LHCN-M2 (cell line): Measurements from ENCODE around the gene PDXDC1. TPM values are rescaled to one million over a fixed set of nuclear protein-coding genes. Genes with fewer than 3 reads are reported as not detected.
"Not testable (repeated sequence)": the region's sequence is repeated elsewhere in the genome, so short reads cannot be mapped to it uniquely, and the experiment has no call there.

ENCODE experiments used
- DNase-seq: peaks from one replicate; pipeline ENCODE4 v3.0.0-alpha.2; 2012; ENCODE audit warnings: low read depth
- total RNA-seq: library from RNA; depleted of rRNA; stranded (reverse); fragments of >200 nt; gene quantifications from 2 replicates; pipeline ENCODE4 v1.2.3, GENCODE V29; 2014

Gene PDXDC1
- total RNA-seq, 1 experiment from 2014 or later = 49.1 TPM

- not testable (repeated sequence) for DNase-seq
Observed at GRCh38 chr16:15015671-15016070, 40.8 kb downstream of the PDXDC1 start.

GRCh38 chr16:15016354-15016753 lies 41.5 kb downstream of the PDXDC1 start:
- DNase-seq = peak; percentile 44

GRCh38 chr16:15016951-15017580 lies 42.2 kb downstream of the PDXDC1 start:
- peak; percentile 94 for DNase-seq

GRCh38 chr16:15021429-15021828 lies 46.6 kb downstream of the PDXDC1 start:
- DNase-seq = peak; percentile 68

- DNase-seq = peak; percentile 69
Observed at GRCh38 chr16:15022194-15022593, 47.4 kb downstream of the PDXDC1 start.

- not testable (repeated sequence) for DNase-seq
Observed at GRCh38 chr16:15023381-15024077, 48.7 kb downstream of the PDXDC1 start.

GRCh38 chr16:15024858-15025199 lies 50.0 kb downstream of the PDXDC1 start:
- not testable (repeated sequence) for DNase-seq

- DNase-seq = peak; percentile 68
Observed at GRCh38 chr16:15025234-15025951, 50.6 kb downstream of the PDXDC1 start.

- DNase-seq = not testable (repeated sequence)
Observed at GRCh38 chr16:15027051-15027450, 52.2 kb downstream of the PDXDC1 start.

- DNase-seq = not testable (repeated sequence)
Observed at GRCh38 chr16:15027503-15028344, 52.9 kb downstream of the PDXDC1 start.

GRCh38 chr16:15028345-15028715 lies 53.5 kb downstream of the PDXDC1 start:
- not testable (repeated sequence) for DNase-seq

GRCh38 chr16:15028801-15029698 lies 54.2 kb downstream of the PDXDC1 start:
- DNase-seq = peak; percentile 97

GRCh38 chr16:15029749-15030148 lies 54.9 kb downstream of the PDXDC1 start:
- DNase-seq = peak; percentile 89

- no peak for DNase-seq
Observed at GRCh38 chr16:15031179-15031578, 56.4 kb downstream of the PDXDC1 start.

GRCh38 chr16:15031586-15031985 lies 56.8 kb downstream of the PDXDC1 start:
- DNase-seq = no peak

- peak; percentile 59 for DNase-seq
Observed at GRCh38 chr16:15032547-15033308, 57.9 kb downstream of the PDXDC1 start.

GRCh38 chr16:15033309-15033707 lies 58.5 kb downstream of the PDXDC1 start:
- DNase-seq = no peak

GRCh38 chr16:15034266-15035162 lies 59.7 kb downstream of the PDXDC1 start:
- peak; percentile 76 for DNase-seq
